HUES6 (cell line): ENCODE data around the gene PADI3.

ENCODE experiments used
- H3K27ac ChIP-seq: 2 replicates; pipeline ENCODE4 v1.7.0; 2013; ENCODE audit warnings: low read depth, mild to moderate bottlenecking, low read length, inconsistent platforms
- H3K27me3 ChIP-seq: 2 replicates; pipeline ENCODE4 v1.6.1; 2013; ENCODE audit warnings: low read length; ENCODE audit not compliant: control insufficient read depth, insufficient read depth
- H3K36me3 ChIP-seq: 2 replicates; pipeline ENCODE4 v1.6.1; 2013; ENCODE audit warnings: low read length; ENCODE audit not compliant: control insufficient read depth, insufficient read depth
- H3K4me1 ChIP-seq: 2 replicates; pipeline ENCODE4 v1.6.1; 2013; ENCODE audit warnings: low read length; ENCODE audit not compliant: control insufficient read depth, insufficient read depth
- H3K4me3 ChIP-seq: 2 replicates; pipeline ENCODE4 v1.5.1; 2013; ENCODE audit warnings: low read depth, low read length
- H3K9ac ChIP-seq: one replicate; pipeline ENCODE4 v1.6.1; 2013; ENCODE audit warnings: mild to moderate bottlenecking, low read length
- H3K9me3 ChIP-seq: 2 replicates; pipeline ENCODE4 v1.6.1; 2013; ENCODE audit warnings: low read depth, low read length; ENCODE audit not compliant: control insufficient read depth, insufficient read depth

The PADI3 gene

DNA sequence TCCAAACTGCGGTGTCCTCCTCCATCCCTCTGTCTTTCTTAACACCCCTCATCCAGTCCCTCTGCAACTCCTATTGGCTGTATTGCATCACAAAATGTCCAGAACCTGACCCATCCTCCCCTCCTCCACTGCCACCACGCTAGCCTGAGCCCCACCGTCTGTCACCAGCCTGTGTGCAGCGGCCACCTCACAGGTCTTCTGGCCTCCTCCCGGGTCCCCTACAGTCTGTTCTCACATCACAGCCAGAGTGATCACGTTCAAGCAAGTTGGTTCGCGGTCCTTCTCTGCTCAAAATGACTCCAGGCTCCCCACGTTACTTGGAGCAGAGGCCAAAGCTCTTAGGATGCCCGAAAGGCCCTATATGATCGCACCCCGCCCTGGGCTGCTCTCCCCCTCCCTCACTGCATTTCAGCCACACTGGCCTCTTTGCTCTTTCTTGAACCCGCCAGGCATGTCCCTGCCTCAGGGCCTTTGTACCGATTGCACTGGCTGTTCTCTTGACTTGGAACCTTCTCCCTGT, 56.7 kb downstream of the PADI3 start:
- no peaks in the 10 kb centered on the region for H3K27me3 ChIP-seq
- no peaks in the 10 kb centered on the region for H3K36me3 ChIP-seq
- H3K4me1 ChIP-seq: peaks cover 35% of the 10 kb centered on the region
- H3K27ac ChIP-seq: no peak overlapping the region
- no peak overlapping the region for H3K4me3 ChIP-seq
- no peak overlapping the region for H3K9ac ChIP-seq
- H3K9me3 ChIP-seq: peaks cover 26% of the 10 kb centered on the region

- Histone ChIP-seq H3K4me3 (no peak overlapping the region), H3K9me3 (peaks cover 21% of the 10 kb centered on the region), H3K27ac (no peak overlapping the region), H3K9ac (no peak overlapping the region), H3K27me3 (no peaks in the 10 kb centered on the region), H3K36me3 (no peaks in the 10 kb centered on the region), H3K4me1 (peaks cover 35% of the 10 kb centered on the region)
Observed at GRCh38 chr1:17306407-17306806, 57.5 kb downstream of the PADI3 start.

DNA sequence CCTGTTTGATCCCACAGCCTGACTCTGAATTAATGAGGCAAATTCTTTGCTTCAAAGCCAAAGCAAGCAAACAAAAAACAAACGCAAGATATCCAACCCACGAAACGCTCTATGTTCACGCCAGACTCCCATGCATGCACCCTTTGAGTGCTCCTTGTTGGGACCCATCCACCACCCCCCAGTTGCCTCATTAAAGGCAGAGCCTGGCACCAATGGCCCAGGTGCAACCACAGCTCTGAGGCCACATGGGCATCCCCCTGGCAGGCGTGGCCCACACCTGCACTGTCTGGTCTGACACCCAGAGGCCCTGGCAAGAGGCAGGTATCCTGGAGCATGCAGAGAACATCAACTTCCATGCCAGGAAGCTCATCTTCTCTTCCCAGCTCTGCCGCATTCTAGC, 58.0 kb downstream of the PADI3 start:
- Histone ChIP-seq H3K27ac (no peak overlapping the region), H3K27me3 (no peaks in the 10 kb centered on the region), H3K4me1 (peaks cover 35% of the 10 kb centered on the region)

GRCh38 chr1:17307329-17307728, 58.4 kb downstream of the PADI3 start:
- no peak overlapping the region for H3K4me3 ChIP-seq
- H3K9ac ChIP-seq: no peak overlapping the region
- H3K4me1 ChIP-seq: peaks cover 35% of the 10 kb centered on the region
- no peaks in the 10 kb centered on the region for H3K27me3 ChIP-seq
- no peak overlapping the region for H3K27ac ChIP-seq
- no peaks in the 10 kb centered on the region for H3K36me3 ChIP-seq
- peaks cover 12% of the 10 kb centered on the region for H3K9me3 ChIP-seq

More for the DNA sequence above, 58.0 kb downstream of the PADI3 start:
- no peak overlapping the region for H3K9ac ChIP-seq
- no peak overlapping the region for H3K4me3 ChIP-seq
- H3K9me3 ChIP-seq: peaks cover 16% of the 10 kb centered on the region
- no peaks in the 10 kb centered on the region for H3K36me3 ChIP-seq

GRCh38 chr1:17307946-17308345, 59.0 kb downstream of the PADI3 start, which contains the start of gene PADI4:
PADI4 (plus strand) TSS chr1:17308197; CDS start chr1:17308223, 26 bp downstream.
- Histone ChIP-seq H3K9me3 (peaks cover 6% of the 10 kb centered on the region), H3K9ac (no peak within 1 kb of the TSS), H3K27me3 (no peaks in the 10 kb centered on the region), H3K27ac (no peak within 1 kb of the TSS), H3K4me1 (peaks cover 35% of the 10 kb centered on the region), H3K36me3 (no peaks in the 10 kb centered on the region), H3K4me3 (no peak within 1 kb of the TSS)

DNA sequence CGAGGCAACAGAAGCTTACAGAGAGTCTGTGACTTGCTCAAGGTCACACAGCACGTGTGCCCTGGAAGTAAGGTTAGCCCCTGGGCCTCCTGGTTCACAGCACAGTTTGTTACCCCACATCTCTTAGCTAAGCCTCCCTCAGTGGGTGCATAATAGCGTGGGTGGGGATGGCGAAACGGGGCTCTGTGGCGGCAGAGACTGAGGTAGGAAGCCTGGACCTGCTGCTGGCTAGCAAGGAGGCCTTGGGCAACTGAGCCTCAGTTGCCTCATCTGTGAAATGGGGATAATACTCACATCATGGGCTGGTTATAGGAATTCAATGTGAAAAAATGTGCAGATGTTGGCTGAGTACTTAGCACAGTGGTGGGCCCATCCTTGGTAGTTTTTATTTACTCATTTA, 59.7 kb downstream of the PADI3 start:
- H3K27ac ChIP-seq: no peak overlapping the region
- H3K9ac ChIP-seq: no peak overlapping the region
- H3K4me1 ChIP-seq: peaks cover 35% of the 10 kb centered on the region
- H3K4me3 ChIP-seq: no peak overlapping the region
- no peaks in the 10 kb centered on the region for H3K36me3 ChIP-seq
- H3K27me3 ChIP-seq: no peaks in the 10 kb centered on the region
- peaks cover 5% of the 10 kb centered on the region; the same call in 1 of the 2 replicates for H3K9me3 ChIP-seq

DNA sequence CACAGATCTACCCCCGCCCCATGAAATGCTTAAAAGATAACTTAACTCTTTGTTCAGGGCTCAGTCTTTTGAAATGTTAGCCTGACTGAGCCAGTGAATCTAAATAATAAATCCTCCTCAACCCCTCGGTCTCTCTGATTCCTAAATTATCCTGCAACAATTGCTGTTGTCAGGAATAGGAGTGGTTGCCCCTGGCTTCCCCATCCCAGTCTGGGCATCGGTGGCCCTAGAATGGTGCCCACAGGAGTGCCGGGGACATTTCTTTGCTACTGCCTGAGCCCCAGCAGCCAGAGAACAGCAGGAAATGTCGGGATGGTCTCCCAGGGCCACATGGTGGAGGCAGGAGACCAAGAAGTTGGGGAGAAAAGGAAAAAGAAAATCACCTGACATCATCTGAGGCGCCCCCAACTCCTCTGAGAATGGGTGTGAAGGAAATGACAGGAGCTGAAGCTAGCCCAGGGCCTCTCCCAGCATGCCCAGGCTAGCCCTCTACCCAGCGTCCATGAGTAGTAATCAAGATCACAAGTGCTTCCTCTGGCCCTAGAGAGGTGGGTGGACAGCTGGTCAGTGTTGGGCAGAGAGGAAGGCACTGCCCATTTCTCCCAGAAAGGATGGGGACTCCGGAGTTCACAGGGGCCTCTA, 60.6 kb downstream of the PADI3 start:
- H3K9ac ChIP-seq: no peak overlapping the region

DNA sequence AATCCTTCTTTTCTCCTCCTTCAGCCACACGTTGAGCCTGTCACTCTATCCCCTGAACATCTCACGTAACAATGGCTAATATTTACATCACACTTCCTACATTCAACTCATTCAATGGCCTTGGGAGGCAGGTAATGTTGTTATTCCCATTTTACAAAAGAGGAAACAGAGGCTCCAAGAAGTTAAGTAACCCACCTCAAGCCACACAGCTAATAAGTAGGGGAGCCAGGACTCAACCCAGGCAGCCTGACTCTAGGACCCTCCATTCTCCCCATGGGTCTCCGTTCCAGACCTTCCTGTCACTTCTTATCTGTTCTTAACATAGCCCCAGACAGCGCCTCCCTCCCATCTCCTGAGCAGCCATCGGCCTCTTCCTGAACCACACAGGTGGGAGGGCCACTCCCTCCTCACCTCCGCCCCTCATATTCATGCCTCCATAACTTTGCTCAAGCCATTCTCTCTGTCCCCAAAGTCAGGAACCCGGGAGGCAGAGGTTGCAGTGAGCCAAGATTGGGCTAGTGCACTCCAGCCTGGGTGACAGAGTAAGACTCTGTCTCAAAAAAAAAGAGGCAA, 61.3 kb downstream of the PADI3 start:
- Histone ChIP-seq H3K9ac (no peak overlapping the region), H3K27me3 (no peaks in the 10 kb centered on the region), H3K4me1 (peaks cover 29% of the 10 kb centered on the region), H3K9me3 (no peaks in the 10 kb centered on the region), H3K36me3 (no peaks in the 10 kb centered on the region), H3K27ac (no peak overlapping the region), H3K4me3 (no peak overlapping the region)

More for the DNA sequence above, 60.6 kb downstream of the PADI3 start:
- no peak overlapping the region for H3K4me3 ChIP-seq
- H3K27ac ChIP-seq: no peak overlapping the region
- no peaks in the 10 kb centered on the region for H3K9me3 ChIP-seq
- H3K4me1 ChIP-seq: peaks cover 29% of the 10 kb centered on the region
- H3K36me3 ChIP-seq: no peaks in the 10 kb centered on the region
- no peaks in the 10 kb centered on the region for H3K27me3 ChIP-seq

GRCh38 chr1:17313530-17314309, 64.8 kb downstream of the PADI3 start:
- H3K9ac ChIP-seq: no peak overlapping the region
- peaks cover 28% of the 10 kb centered on the region for H3K4me1 ChIP-seq
- H3K9me3 ChIP-seq: no peaks in the 10 kb centered on the region
- H3K27me3 ChIP-seq: no peaks in the 10 kb centered on the region
- H3K36me3 ChIP-seq: no peaks in the 10 kb centered on the region
- H3K4me3 ChIP-seq: no peak overlapping the region
- no peak overlapping the region for H3K27ac ChIP-seq

DNA sequence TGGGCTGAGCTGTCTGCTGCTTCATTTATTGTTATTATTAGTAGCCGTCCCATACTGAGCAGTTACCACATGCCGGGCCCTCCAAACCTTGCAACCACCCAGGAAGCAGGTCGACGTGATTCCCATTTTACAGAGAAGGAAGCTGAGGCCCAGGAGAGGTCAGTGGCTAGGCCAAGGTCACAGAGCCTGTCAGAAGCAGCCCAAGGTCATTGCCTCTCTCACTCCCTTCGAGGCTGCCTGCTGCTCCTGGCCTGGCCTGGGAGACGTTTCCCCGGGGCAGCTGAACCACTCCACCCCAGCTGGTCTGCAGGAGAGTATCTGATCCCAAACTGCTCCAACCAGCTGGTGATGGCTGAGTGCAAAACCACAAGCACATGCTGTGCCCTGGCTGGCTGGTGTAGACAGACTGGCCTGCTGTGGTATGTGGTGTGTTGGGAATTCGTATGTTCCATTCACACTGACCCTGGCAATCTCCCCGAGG, 65.6 kb downstream of the PADI3 start:
- no peak overlapping the region for H3K9ac ChIP-seq
- H3K27ac ChIP-seq: no peak overlapping the region
- H3K4me1 ChIP-seq: peaks cover 23% of the 10 kb centered on the region
- H3K4me3 ChIP-seq: no peak overlapping the region
- H3K36me3 ChIP-seq: no peaks in the 10 kb centered on the region
- no peaks in the 10 kb centered on the region for H3K9me3 ChIP-seq
- H3K27me3 ChIP-seq: no peaks in the 10 kb centered on the region
